Sigmoid colon (tissue), 4 donors: ENCODE data around the gene CSF3.

Experiments
- EP300 ChIP-seq, 4 donors: sonication (generic); formaldehyde crosslinking; IDR thresholded peaks; one replicate each; pipeline ENCODE4 v1.6.1; 2017; ENCODE audit warnings: antibody characterized with exemption in 4 of 4
- POLR2A ChIP-seq, 2 donors: fragments of 450-650 bp; IDR thresholded peaks; one replicate each; pipeline ENCODE4 v1.6.1; 2016; ENCODE audit warnings: antibody characterized with exemption in 2 of 2, mild to moderate bottlenecking in 2 of 2, moderate library complexity in 2 of 2
- POLR2AphosphoS5 ChIP-seq, 4 donors: sonication (generic); formaldehyde crosslinking; IDR thresholded peaks; one replicate each; pipeline ENCODE4 v1.6.1; 2017; ENCODE audit warnings: antibody characterized with exemption in 4 of 4
- TF ChIP-seq, protein P1 (sequence below), 4 experiments: fragments of 450-650 bp in 3 of 4; fragments of 200-600 bp in 1 of 4; IDR thresholded peaks; one replicate each; pipeline ENCODE4 v1.5.1; 2016 to 2019; ENCODE audit warnings: antibody characterized with exemption in 4 of 4, mild to moderate bottlenecking in 3 of 4, moderate library complexity in 2 of 4

DNA sequence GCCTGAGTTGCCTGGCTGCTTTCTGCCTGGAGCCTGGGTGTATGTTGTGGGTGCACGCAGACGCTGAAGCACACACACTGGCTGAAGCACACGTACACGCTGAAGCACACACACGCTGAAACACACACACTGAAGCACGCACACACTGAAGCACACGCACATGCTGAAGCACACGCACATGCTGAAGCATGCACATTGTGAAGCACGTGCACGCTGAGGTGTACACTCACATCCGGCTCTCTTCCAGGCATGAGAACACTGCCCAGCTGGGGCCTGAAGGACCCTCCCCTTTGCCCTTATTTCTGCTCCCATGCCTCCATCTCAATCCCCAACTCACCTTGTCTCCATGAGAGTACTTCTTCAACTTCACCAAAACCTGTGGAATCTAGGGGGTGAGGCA, 16.5 kb downstream of the CSF3 start:
- TF ChIP-seq EP300 (IDR thresholded peaks at IDR 0.05) (no peak), POLR2A (IDR thresholded peaks at IDR 0.05) (no peak), POLR2AphosphoS5 (IDR thresholded peaks at IDR 0.05) (no peak)
- TF ChIP-seq, protein P1, sequence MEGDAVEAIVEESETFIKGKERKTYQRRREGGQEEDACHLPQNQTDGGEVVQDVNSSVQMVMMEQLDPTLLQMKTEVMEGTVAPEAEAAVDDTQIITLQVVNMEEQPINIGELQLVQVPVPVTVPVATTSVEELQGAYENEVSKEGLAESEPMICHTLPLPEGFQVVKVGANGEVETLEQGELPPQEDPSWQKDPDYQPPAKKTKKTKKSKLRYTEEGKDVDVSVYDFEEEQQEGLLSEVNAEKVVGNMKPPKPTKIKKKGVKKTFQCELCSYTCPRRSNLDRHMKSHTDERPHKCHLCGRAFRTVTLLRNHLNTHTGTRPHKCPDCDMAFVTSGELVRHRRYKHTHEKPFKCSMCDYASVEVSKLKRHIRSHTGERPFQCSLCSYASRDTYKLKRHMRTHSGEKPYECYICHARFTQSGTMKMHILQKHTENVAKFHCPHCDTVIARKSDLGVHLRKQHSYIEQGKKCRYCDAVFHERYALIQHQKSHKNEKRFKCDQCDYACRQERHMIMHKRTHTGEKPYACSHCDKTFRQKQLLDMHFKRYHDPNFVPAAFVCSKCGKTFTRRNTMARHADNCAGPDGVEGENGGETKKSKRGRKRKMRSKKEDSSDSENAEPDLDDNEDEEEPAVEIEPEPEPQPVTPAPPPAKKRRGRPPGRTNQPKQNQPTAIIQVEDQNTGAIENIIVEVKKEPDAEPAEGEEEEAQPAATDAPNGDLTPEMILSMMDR (IDR thresholded peaks at IDR 0.05), result no peak
